IMR-90 (cell line): ENCODE results near the gene PPP2R5B. TPM values are rescaled to one million over a fixed set of nuclear protein-coding genes. Genes with fewer than 3 reads are reported as not detected.
A peak's percentile ranks its signal among the peaks of the same experiment; 100 is the strongest.

Experiments used
- ATAC-seq: fragments of 200-7000 bp; cut with Tn5 transposase; 2 replicates; pipeline ENCODE4 v1.9.1; 2020; ENCODE audit warnings: low read depth, mild to moderate bottlenecking, moderate library complexity
- BruUV-seq: library from RNA; stranded (reverse); fragments of 400-500 nt; replicated peaks from 2 replicates; lab custom pipeline; 2021; lab: Mats Ljungman, UMichigan
- CTCF ChIA-PET: fragments of 300-600 bp; formaldehyde crosslinking; extraction: SDS; loops from one replicate; lab custom pipeline; 2021; ENCODE audit warnings: antibody characterized with exemption; lab: Yijun Ruan, JAX
- POLR2A ChIA-PET: fragments of 300-600 bp; sonication (Branson Sonifier 250); formaldehyde crosslinking; loops from one replicate; lab custom pipeline; 2022; ENCODE audit warnings: antibody characterized with exemption; ENCODE audit not compliant: unreplicated experiment; lab: Charles Lee
- DNase-seq: peaks from one replicate; pipeline ENCODE4 v3.0.0; 2013
- H2AFZ ChIP-seq: replicated peaks from 2 replicates; pipeline ENCODE3; 2013; ENCODE audit warnings: low read length, mild to moderate bottlenecking; ENCODE audit not compliant: poor library complexity
- H2AK5ac ChIP-seq: 2 replicates; pipeline ENCODE4 v1.6.1; 2013; ENCODE audit warnings: low read depth, low read length, inconsistent platforms
- H2AK9ac ChIP-seq: replicated peaks from 2 replicates; pipeline ENCODE3; 2013; ENCODE audit warnings: mild to moderate bottlenecking, low read depth, low read length, moderate library complexity; ENCODE audit not compliant: poor library complexity
- H2BK120ac ChIP-seq: 2 replicates; pipeline ENCODE4 v1.6.1; 2013; ENCODE audit warnings: low read depth, low read length, inconsistent platforms
- H2BK15ac ChIP-seq: 3 replicates; pipeline ENCODE4 v1.6.1; 2013; ENCODE audit warnings: low read depth, low read length, inconsistent platforms
- H2BK20ac ChIP-seq: 2 replicates; pipeline ENCODE4 v1.6.1; 2013; ENCODE audit warnings: low read depth, mild to moderate bottlenecking, inconsistent platforms, low read length, moderate library complexity
- H2BK5ac ChIP-seq: 2 replicates; pipeline ENCODE4 v1.6.1; 2013; ENCODE audit warnings: mild to moderate bottlenecking, low read depth, low read length, inconsistent platforms; ENCODE audit not compliant: poor library complexity, severe bottlenecking
- H3K14ac ChIP-seq: replicated peaks from 2 replicates; pipeline ENCODE4 v1.6.1; 2013; ENCODE audit warnings: low read depth, low read length, inconsistent platforms
- H3K18ac ChIP-seq: 2 replicates; pipeline ENCODE4 v1.6.1; 2013; ENCODE audit warnings: low read depth, low read length, control low read depth
- H3K23ac ChIP-seq: 2 replicates; pipeline ENCODE4 v1.6.1; 2013; ENCODE audit warnings: low read depth, low read length, inconsistent platforms
- H3K27ac ChIP-seq: 2 replicates; pipeline ENCODE4 v1.5.1; 2013; ENCODE audit warnings: mild to moderate bottlenecking, control low read depth, low read length; ENCODE audit not compliant: insufficient read depth
- H3K27me3 ChIP-seq: 2 replicates; pipeline ENCODE4 v1.6.1; 2013; ENCODE audit warnings: low read length; ENCODE audit not compliant: control insufficient read depth, insufficient read depth
- H3K36me3 ChIP-seq: 2 replicates; pipeline ENCODE4 v1.6.1; 2013; ENCODE audit warnings: low read length, mixed read lengths; ENCODE audit not compliant: control insufficient read depth, insufficient read depth
- H3K4ac ChIP-seq: 2 replicates; pipeline ENCODE4 v1.6.1; 2013; ENCODE audit warnings: low read depth, low read length, inconsistent platforms
- H3K4me1 ChIP-seq: 2 replicates; pipeline ENCODE4 v1.6.1; 2013; ENCODE audit warnings: low read length, mixed read lengths; ENCODE audit not compliant: control insufficient read depth, insufficient read depth
- H3K4me2 ChIP-seq: 2 replicates; pipeline ENCODE4 v1.6.1; 2013; ENCODE audit warnings: low read depth, mild to moderate bottlenecking, control low read depth, low read length, moderate library complexity
- H3K4me3 ChIP-seq: 2 replicates; pipeline ENCODE4 v1.5.1; 2013; ENCODE audit warnings: low read depth, mild to moderate bottlenecking, control low read depth, low read length, moderate library complexity; ENCODE audit not compliant: insufficient read depth
- H3K56ac ChIP-seq: 2 replicates; pipeline ENCODE4 v1.6.1; 2013; ENCODE audit warnings: low read length, inconsistent platforms; ENCODE audit not compliant: insufficient read depth; ENCODE audit errors: extremely low read depth
- H3K79me1 ChIP-seq, 2 experiments: 2 replicates each; pipeline ENCODE4 v1.6.1; 2013; ENCODE audit warnings: low read length in 2 of 2, inconsistent platforms in 1 of 2, low read depth in 1 of 2
- H3K9ac ChIP-seq: 2 replicates; pipeline ENCODE4 v1.6.1; 2013; ENCODE audit warnings: low read depth, low read length, control low read depth
- H3K9me1 ChIP-seq: 2 replicates; pipeline ENCODE4 v1.6.1; 2013; ENCODE audit warnings: low read length, inconsistent platforms; ENCODE audit not compliant: insufficient read depth
- H3K9me3 ChIP-seq: 2 replicates; pipeline ENCODE4 v1.6.1; 2013; ENCODE audit warnings: low read length; ENCODE audit not compliant: control insufficient read depth, insufficient read depth
- H4K20me1 ChIP-seq: 2 replicates; pipeline ENCODE4 v1.6.1; 2013; ENCODE audit warnings: low read length, inconsistent platforms; ENCODE audit not compliant: insufficient read depth
- H4K5ac ChIP-seq: 2 replicates; pipeline ENCODE4 v1.6.1; 2013; ENCODE audit warnings: mild to moderate bottlenecking, low read depth, low read length, control low read depth
- H4K8ac ChIP-seq, 2 experiments: 2 replicates each; pipeline ENCODE4 v1.6.1; 2013; ENCODE audit warnings: low read depth in 2 of 2, low read length in 2 of 2, control low read depth in 1 of 2, inconsistent platforms in 1 of 2
- H4K91ac ChIP-seq: 2 replicates; pipeline ENCODE4 v1.6.1; 2013; ENCODE audit warnings: low read depth, low read length, inconsistent platforms; ENCODE audit not compliant: insufficient read depth
- BHLHE40 ChIP-seq: fragments of 150-350 bp; IDR thresholded peaks from 2 replicates; pipeline ENCODE4 v1.6.1; 2016; ENCODE audit warnings: mild to moderate bottlenecking, low read depth, low read length
- CEBPB ChIP-seq: IDR thresholded peaks from 2 replicates; pipeline ENCODE4 v1.6.1; 2012; ENCODE audit warnings: low read depth, low read length, improper control_type of control experiment
- CHD1 ChIP-seq: IDR thresholded peaks from 2 replicates; pipeline ENCODE4 v1.6.1; 2012; ENCODE audit warnings: low read depth, low read length, improper control_type of control experiment
- FOS ChIP-seq: fragments of 150-350 bp; IDR thresholded peaks from 2 replicates; pipeline ENCODE4 v1.6.1; 2016; ENCODE audit warnings: low read depth, low read length
- MAFK ChIP-seq: IDR thresholded peaks from 2 replicates; pipeline ENCODE4 v1.6.1; 2012; ENCODE audit warnings: low read depth, low read length, improper control_type of control experiment
- MAZ ChIP-seq: IDR thresholded peaks from 2 replicates; pipeline ENCODE4 v1.6.1; 2012; ENCODE audit warnings: low read depth, mild to moderate bottlenecking, low read length, improper control_type of control experiment, moderate library complexity, borderline replicate concordance
- MXI1 ChIP-seq: IDR thresholded peaks from 2 replicates; pipeline ENCODE4 v1.6.1; 2012; ENCODE audit warnings: low read depth, mild to moderate bottlenecking, low read length, moderate library complexity, borderline replicate concordance
- NFE2L2 ChIP-seq: fragments of 150-350 bp; IDR thresholded peaks from 2 replicates; pipeline ENCODE4 v1.6.1; 2016; ENCODE audit warnings: low read depth, mild to moderate bottlenecking, low read length
- POLR2A ChIP-seq: IDR thresholded peaks from 2 replicates; pipeline ENCODE4 v1.6.1; 2012; ENCODE audit warnings: mild to moderate bottlenecking, low read depth, low read length
- RAD21 ChIP-seq: IDR thresholded peaks from 2 replicates; pipeline ENCODE4 v1.6.1; 2012; ENCODE audit warnings: low read length, improper control_type of control experiment
- RCOR1 ChIP-seq: IDR thresholded peaks from 2 replicates; pipeline ENCODE4 v1.6.1; 2012; ENCODE audit warnings: mild to moderate bottlenecking, low read length, improper control_type of control experiment; ENCODE audit not compliant: insufficient replicate concordance
- RFX5 ChIP-seq: IDR thresholded peaks from 2 replicates; pipeline ENCODE4 v1.8.0; 2012; ENCODE audit warnings: low read depth, mild to moderate bottlenecking, low read length, moderate library complexity
- SMC3 ChIP-seq: fragments of 150-350 bp; IDR thresholded peaks from 2 replicates; pipeline ENCODE4 v1.6.1; 2016; ENCODE audit warnings: low read depth, mild to moderate bottlenecking, antibody characterized with exemption, low read length, moderate library complexity
- WGBS, 2 experiments: methylation state at CpG; one replicate each; pipeline versions ENCODE4 v1.1.5 to v1.1.7; 2013; ENCODE audit warnings: missing lambda C conversion rate in 2 of 2; ENCODE audit not compliant: insufficient read length in 1 of 2; ENCODE audit errors: extremely low coverage in 2 of 2; 5-methylcytosine and 5-hydroxymethylcytosine counted together
- dilution Hi-C: fragments of 300-500 bp; cut with HindIII; formaldehyde crosslinking; loops from one replicate; pipeline ENCODE4 v1.14.3; 2018; ENCODE audit warnings: low sequenced_read_pairs; ENCODE audit not compliant: unreplicated experiment
- in situ Hi-C: fragments of 300-500 bp; cut with MboI; formaldehyde crosslinking; loops from 3 replicates; pipeline ENCODE4 v1.14.3; 2019; ENCODE audit warnings: low sequenced_read_pairs, inconsistent platforms, mixed read lengths
- intact Hi-C: fragments of 100-400 bp; cut with micrococcal nuclease; formaldehyde crosslinking; loops from 2 replicates; pipeline ENCODE4 v1.10.0; 2022
- polyA plus RNA-seq, 3 experiments: library from polyadenylated mRNA; depleted of rRNA; stranded (reverse); fragments of >200 nt; gene quantifications; 2 replicates each; pipeline ENCODE4 v1.2.3, GENCODE V29; 2012; ENCODE audit warnings: low replicate concordance in 1 of 3
- total RNA-seq: library from RNA; depleted of rRNA; stranded (reverse); fragments of >200 nt; gene quantifications from 2 replicates; pipeline ENCODE4 v1.2.3, GENCODE V29; 2012
- TF ChIP-seq, protein P1 (sequence below): conservative IDR thresholded peaks from 2 replicates; pipeline ENCODE4 v1.5.1; 2012; ENCODE audit warnings: mild to moderate bottlenecking, low read depth, low read length, improper control_type of control experiment
- TF ChIP-seq, protein P2 (sequence below): fragments of 150-350 bp; IDR thresholded peaks from 2 replicates; pipeline ENCODE4 v1.6.1; 2016; ENCODE audit warnings: low read depth, mild to moderate bottlenecking, low read length, moderate library complexity, borderline replicate concordance
- TF ChIP-seq, protein P3 (sequence below): fragments of 150-350 bp; IDR thresholded peaks from 2 replicates; pipeline ENCODE4 v1.6.1; 2017; ENCODE audit warnings: mild to moderate bottlenecking, antibody characterized with exemption, low read length, low read depth

The PPP2R5B gene
- total and polyA plus RNA-seq, 2 of the 4 experiments (the other 2 are of a cell fraction), result 6.5 to 23.6 TPM

DNA sequence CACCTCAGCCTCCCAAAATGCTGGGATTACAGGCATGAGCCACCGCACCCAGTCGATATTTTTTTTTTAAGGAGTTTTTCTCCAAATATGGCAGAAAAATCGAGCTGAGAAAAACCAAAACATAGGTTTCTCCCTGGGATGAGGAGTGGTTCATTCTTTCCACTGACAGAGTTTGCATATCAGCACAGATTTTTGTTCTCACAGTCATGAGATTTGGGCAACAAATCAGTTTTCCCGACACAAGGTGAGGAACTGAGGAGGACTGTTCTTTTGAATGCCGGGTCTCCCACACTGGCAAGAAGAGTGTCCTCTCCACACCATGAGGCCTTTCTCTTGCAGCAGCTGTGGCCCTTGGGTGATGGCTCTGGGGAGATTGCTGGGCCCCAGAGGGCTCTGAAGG is 42.2 kb upstream of the PPP2R5B start:
- H3K4ac ChIP-seq, result no peak overlapping the region
- H3K18ac ChIP-seq, result no peak overlapping the region
- H3K9me1 ChIP-seq, result peaks cover 8% of the 10 kb centered on the region
- no peak overlapping the region for H2AK9ac ChIP-seq
- no peak overlapping the region for H2BK15ac ChIP-seq
- ChIA-PET CTCF (no interaction called here), POLR2A (no interaction called here)
- H3K9me3 ChIP-seq, result no peaks in the 10 kb centered on the region
- H3K4me3 ChIP-seq, result no peak overlapping the region
- ATAC-seq, result no peak
- H3K4me1 ChIP-seq, result peaks cover 7% of the 10 kb centered on the region
- H3K14ac ChIP-seq, result no peak overlapping the region
- peak overlapping the region; percentile 35 for H2AFZ ChIP-seq
- no peak overlapping the region for H3K27ac ChIP-seq
- no peak overlapping the region for H4K8ac ChIP-seq
- no peak for TF ChIP-seq MAFK
- TF ChIP-seq, protein P1, sequence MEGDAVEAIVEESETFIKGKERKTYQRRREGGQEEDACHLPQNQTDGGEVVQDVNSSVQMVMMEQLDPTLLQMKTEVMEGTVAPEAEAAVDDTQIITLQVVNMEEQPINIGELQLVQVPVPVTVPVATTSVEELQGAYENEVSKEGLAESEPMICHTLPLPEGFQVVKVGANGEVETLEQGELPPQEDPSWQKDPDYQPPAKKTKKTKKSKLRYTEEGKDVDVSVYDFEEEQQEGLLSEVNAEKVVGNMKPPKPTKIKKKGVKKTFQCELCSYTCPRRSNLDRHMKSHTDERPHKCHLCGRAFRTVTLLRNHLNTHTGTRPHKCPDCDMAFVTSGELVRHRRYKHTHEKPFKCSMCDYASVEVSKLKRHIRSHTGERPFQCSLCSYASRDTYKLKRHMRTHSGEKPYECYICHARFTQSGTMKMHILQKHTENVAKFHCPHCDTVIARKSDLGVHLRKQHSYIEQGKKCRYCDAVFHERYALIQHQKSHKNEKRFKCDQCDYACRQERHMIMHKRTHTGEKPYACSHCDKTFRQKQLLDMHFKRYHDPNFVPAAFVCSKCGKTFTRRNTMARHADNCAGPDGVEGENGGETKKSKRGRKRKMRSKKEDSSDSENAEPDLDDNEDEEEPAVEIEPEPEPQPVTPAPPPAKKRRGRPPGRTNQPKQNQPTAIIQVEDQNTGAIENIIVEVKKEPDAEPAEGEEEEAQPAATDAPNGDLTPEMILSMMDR, result no peak
- no peak for TF ChIP-seq NFE2L2
- TF ChIP-seq BHLHE40, result no peak
- TF ChIP-seq CEBPB, result no peak
- TF ChIP-seq, protein P2, sequence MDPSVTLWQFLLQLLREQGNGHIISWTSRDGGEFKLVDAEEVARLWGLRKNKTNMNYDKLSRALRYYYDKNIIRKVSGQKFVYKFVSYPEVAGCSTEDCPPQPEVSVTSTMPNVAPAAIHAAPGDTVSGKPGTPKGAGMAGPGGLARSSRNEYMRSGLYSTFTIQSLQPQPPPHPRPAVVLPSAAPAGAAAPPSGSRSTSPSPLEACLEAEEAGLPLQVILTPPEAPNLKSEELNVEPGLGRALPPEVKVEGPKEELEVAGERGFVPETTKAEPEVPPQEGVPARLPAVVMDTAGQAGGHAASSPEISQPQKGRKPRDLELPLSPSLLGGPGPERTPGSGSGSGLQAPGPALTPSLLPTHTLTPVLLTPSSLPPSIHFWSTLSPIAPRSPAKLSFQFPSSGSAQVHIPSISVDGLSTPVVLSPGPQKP, result no peak
- TF ChIP-seq SMC3, result no peak
- no peak for TF ChIP-seq RFX5
- TF ChIP-seq, protein P3, sequence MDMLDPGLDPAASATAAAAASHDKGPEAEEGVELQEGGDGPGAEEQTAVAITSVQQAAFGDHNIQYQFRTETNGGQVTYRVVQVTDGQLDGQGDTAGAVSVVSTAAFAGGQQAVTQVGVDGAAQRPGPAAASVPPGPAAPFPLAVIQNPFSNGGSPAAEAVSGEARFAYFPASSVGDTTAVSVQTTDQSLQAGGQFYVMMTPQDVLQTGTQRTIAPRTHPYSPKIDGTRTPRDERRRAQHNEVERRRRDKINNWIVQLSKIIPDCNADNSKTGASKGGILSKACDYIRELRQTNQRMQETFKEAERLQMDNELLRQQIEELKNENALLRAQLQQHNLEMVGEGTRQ, result no peak
- TF ChIP-seq FOS, result no peak
- no peak for TF ChIP-seq MXI1
- TF ChIP-seq RAD21, result no peak
- no peak for TF ChIP-seq MAZ
- TF ChIP-seq CHD1, result no peak
- TF ChIP-seq RCOR1, result no peak
- TF ChIP-seq POLR2A, result no peak
- H4K20me1 ChIP-seq, result peaks cover 8% of the 10 kb centered on the region
- H4K5ac ChIP-seq, result no peak overlapping the region
- WGBS, 2 experiments, result 100% methylated on average over 1 of the region's 5 CpGs; no CpG with 5 or more reads in 1 of the 2 experiments
- no peak overlapping the region for H2BK5ac ChIP-seq
- H3K36me3 ChIP-seq, result no peaks in the 10 kb centered on the region
- in situ Hi-C loops (no loop called here), intact Hi-C loops (no loop called here), dilution Hi-C loops (no loop called here)
- H4K91ac ChIP-seq, result no peak overlapping the region
- H2AK5ac ChIP-seq, result no peak overlapping the region; the same call in 1 of the 2 replicates
- H3K9ac ChIP-seq, result no peak overlapping the region
- no peak overlapping the region for H2BK20ac ChIP-seq
- no peak overlapping the region for H3K23ac ChIP-seq
- no peaks in the 10 kb centered on the region for H3K27me3 ChIP-seq
- no peak for DNase-seq
- peaks cover 6 to 19% of the 10 kb centered on the region in 2 experiments; a peak in 3 of 4 replicates for H3K79me1 ChIP-seq
- H3K4me2 ChIP-seq, result no peak overlapping the region
- no peak overlapping the region for H2BK120ac ChIP-seq
- no peak overlapping the region for H3K56ac ChIP-seq
- BruUV-seq, result no TSS peak
